ENCODE measurements around the gene STARD8.

Gene STARD8

DNA sequence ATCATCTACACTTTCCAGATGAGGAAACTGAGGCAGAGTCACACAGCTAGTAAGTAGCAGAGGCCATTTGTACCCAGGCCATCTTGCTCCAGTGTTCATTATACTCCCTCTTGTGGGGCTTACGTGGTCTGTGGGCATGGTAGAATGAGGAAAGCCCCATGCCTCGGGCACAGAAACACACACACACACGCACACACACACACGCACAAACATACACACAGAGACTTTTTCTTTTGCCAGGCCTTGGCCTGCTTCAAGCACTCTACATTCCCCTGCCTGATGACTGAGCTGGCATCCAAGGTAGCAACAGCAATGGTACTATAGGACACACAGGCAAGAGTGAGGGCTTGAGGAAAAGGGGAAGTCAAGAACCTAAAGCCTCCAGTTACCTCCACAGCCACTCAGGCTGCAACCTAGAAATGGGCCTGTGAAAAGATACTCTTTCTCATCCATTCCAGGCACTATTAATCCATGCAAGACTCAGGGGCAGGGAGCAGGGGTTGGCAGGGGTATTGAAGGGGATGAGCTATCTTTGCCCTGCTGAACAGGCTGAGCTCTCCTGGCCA is 43.6 kb downstream of the STARD8 start:
- DNase-seq (ENCODE audit: low read depth, low spot score) = no peak

DNA sequence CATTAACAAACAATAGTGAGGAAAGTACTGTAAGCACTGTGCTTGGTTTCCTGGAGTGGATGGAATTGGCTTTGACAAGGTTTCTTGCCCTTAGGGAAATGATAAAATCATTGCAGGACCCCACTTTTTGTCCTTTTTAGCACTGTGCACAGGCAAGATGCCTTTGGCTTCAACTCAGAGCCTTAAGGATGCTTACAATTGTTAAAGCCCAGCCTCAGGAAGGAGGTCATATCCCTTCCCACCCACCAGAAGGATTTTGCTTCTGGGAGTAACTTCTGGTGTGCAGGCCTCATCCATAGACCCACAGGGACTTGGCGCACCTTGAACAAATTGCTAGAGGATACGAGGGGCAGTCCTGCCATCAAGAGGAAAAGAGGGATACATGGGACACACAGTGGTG is 44.5 kb downstream of the STARD8 start:
- no peak for DNase-seq (ENCODE audit: low read depth, low spot score)

DNA sequence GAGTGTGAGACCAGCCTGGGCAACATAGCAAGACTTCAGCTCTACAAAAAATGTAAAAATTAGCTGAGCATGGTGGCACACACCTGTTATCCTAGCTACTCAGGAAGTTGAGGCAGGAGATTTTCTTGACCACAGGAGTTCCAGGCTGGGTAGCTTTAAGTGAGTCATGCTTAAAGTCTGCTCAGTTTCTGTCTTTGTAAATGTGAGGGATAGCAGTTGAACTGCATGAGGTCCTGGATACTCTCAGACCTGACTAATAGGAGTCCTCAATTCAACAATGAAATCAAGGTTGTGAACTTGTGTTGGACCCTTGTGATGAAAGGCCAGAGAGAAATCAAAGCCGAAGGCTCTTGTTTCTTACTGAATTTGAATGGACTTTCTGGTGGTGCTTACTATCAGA is 45.2 kb downstream of the STARD8 start:
- DNase-seq (ENCODE audit: low read depth, low spot score) = no peak

DNA sequence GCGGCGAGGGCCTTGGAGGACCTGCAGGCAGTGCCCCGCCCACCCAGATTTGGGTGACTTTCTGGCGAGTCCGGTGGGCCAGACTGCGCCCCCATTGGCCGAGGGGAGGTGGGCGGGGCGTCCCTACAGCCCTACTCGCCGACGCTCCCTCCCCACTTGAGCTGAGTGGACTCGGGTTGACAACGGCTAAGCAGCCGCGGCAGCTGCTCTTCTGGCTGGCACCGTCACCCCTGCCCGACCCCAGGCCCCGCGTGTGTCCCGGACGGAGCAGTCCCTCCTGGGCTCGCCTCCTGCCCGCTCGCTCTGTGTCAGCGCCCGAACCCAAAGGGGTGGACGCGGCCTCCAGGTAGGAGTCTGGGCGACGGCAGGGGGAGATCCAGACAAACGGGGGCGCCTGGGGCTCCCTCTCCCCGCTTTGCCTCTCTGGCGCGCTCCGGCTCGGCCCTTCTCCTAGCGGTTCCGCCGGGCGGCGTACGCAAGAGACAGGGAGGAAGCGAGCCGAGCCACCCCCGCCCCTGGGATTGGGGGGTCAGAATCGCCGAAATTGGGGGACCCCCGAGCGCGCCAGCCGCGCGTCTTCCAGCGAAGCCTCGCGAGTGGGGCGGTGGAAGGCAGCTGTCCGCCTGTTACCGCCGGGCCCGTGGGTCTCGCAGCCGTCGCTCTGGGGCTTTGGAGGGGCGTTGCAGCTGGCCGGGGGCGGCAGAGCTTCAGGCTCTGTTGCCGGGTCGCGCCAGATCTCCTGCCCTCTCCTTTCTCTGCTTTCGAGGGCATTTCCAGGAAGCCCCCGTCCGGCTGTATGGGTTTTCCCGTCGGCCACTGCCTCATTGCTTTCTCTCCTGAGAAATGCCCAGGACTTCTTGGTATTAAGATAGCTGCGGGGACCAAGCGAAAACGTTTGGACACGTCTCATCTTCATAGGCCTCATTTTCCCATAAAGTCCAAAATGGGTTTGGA is 46.3 kb downstream of the STARD8 start:
- DNase-seq (ENCODE audit: low read depth, low spot score) = no peak

DNA sequence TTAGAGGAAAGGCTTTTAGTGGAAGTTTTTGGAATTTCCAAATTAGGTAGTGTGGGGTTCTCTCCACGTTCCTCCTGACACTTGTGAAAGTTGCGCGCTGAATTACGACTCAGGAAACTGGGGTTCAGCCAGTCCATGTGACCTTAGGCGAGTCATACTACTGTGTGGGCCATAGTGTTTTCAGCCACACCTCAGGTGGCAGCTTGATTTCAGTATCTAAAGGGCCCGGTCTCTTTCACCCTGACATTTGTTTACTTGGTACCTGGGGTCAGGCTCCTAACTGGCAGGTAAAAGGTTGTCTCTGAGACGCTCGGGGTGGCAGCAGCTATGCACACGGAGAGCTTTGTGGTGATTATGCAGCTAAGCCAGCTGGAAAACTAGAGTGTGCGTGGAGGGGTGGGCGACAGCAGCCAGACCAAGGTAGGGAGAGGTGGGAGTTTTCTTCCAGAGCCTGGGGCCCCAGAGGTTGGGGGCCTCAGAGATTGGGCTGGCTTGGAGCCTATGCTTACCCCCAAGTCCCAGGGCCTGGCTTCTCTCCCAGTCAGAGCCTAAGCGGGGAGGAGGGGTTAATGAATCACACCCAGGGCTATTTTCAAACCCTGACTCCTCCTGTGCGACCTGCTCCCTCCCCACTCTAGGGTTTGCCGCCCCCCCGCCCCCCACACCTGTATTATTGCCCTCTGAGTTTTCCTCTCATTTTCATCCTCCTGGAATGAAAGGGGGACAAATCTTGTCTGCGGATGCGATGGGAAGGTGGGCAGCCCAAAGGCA is 47.2 kb downstream of the STARD8 start:
- DNase-seq (ENCODE audit: low read depth, low spot score) = no peak

- DNase-seq (ENCODE audit: low read depth, low spot score) = no peak
These were observed 47.9 kb downstream of the STARD8 start for GRCh38 chrX:68695206-68695845.

DNA sequence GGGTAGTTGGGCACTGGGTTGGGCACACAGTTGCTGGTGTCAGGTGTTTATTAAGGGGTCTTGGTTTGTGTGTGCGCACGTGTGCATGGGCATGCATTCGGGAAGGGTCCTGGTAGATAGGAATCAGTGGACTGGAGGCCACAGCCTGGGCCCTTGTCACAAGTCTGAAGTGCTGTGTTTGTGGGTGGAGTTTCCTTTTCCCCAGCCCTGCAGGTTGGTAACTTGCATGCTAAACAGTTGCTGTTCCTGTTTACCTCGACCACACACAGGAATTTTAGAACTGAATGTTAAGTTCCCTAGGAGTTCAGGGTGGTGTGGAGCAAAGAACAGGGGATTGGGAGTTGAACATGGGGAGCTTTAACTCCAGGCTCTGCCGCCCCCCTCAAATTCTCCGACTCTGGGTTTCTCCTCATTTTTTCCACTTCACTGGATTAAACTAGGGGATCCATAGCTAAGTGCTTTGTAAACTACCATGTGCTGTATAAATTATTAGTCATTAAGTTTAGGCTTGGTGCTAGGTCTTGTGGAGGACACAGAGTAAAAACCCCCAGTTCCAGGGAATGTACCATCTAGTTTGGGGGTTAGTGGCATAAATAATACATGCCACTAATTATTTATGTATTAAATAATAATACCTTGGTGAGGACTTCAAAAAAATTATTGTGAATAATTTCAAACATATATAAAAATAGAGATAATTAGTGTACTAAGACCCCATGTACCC is 49.0 kb downstream of the STARD8 start:
- DNase-seq (ENCODE audit: low read depth, low spot score) = no peak

GRCh38 chrX:68697036-68697435 is 49.6 kb downstream of the STARD8 start:
- DNase-seq (ENCODE audit: low read depth, low spot score) = no peak

- no peak for DNase-seq (ENCODE audit: low read depth, low spot score)
These were observed 50.1 kb downstream of the STARD8 start for GRCh38 chrX:68697465-68698125.

- no peak for DNase-seq (ENCODE audit: low read depth, low spot score)
These were observed 51.5 kb downstream of the STARD8 start for GRCh38 chrX:68698942-68699341.

DNA sequence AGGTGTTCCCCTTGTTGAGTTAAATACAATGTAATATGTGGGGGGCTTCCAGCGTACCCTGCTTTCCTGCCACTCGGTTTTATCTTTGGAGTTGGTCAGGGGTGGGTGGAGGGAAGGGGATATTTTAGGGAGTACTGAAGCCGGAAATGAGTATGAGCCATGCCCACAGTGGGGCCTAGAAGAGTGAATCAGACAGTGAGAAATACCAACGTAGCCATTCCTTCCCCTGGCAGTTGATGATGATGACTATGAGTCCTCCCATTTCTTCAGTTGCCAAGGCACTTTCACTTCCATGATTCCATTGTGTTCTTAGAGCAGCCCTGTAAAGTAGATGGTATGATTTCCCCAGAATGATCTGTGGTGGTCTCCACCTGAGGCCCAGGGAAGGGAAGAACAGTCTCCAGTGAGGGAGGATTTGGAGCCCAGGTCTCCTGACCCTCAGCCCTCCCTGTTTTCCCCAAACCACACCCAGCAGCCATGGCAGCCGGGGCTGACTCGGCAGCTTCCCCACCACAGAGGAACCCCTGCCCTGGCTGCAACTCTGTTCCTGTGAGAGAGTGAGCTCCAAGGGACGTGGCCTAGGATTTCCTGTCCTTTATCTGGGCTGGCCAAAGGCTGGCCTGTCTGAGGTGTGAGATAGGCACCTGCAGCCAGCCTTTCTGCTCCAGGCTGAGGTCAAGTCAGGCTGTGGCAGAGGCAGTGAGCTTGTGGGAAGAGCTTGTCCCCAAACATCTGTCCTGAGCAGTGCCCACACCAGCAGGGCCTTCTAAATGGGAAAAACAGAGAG is 52.7 kb downstream of the STARD8 start:
- DNase-seq (ENCODE audit: low read depth, low spot score) = no peak

DNA sequence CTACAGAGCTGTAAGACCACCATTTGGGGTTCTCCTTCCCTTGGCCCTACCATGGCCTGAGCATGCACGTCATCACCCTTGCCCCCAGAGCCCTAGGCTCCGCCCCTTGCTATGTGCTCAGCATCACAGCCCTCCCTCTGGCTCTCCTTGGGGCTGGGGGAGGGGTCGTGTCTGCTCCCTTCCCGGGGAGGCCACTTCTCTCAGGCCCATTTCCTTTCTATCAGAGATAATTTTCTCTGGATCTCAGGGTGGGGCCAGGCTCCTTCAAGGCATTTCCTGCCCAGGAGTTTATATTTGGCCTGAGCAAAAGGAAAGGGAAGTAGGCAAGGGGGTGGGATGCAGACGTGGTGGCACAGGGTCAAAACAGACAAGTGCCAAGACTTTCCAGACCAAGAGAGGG is 55.9 kb downstream of the STARD8 start:
- no peak for DNase-seq (ENCODE audit: low read depth, low spot score)

- DNase-seq (ENCODE audit: low read depth, low spot score) = no peak
These were observed 56.4 kb downstream of the STARD8 start for GRCh38 chrX:68703846-68704245.

DNA sequence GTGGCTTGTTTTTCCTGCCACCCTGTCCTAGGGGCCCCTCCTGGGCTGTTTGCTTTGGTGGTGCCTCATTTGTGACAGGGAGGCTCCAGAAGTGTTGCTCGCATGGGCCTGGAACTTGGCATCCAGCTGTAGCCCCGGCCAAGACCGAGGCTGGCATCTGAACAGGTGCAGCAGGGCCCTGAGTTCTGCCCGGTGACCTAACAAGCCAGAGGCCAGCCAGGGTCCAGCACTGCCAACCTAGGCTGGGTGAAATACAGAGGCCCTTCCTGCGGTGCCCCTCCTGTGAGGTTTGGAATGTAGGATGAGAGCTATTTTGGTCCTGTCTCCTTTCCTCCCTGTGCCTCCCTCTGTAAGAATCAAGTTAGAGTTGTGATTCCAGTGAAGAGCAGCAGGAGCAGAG is 58.5 kb downstream of the STARD8 start:
- DNase-seq (ENCODE audit: low read depth, low spot score) = no peak

- no peak for DNase-seq (ENCODE audit: low read depth, low spot score)
These were observed 61.2 kb downstream of the STARD8 start for GRCh38 chrX:68708503-68709290.

DNA sequence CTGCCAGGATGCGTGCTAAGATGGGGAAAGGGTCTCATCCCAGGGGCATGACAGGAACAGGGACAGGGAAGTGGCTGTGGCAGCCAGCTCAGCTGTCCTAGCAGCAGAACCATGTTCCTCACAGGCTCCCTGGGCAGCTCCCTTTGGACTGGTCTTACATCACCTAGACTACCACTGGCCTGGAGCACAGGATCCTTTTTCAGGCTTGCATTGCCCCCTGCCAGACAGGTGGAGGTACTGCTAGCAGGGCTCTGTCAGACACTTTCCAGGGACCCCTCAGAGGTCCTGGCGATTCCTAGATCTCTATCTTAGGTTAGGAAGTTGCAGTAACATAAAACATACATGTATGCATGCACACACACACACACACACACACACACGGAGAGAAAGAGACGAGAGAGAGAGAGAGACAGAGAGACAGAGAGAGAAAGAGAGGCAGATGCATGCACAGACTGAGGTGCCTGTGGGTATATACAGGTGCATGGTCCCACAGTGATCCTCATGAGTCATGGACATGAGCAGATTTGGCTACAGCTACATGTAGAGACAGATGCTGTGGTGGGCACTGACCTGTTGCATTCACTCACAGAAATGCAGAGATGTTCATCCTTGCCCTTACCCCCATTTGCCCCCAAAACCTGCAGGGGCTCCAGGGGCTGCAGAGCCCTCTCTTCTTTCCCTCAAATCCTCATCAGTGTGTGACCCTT is 63.6 kb downstream of the STARD8 start:
- DNase-seq (ENCODE audit: low read depth, low spot score) = no peak

GRCh38 chrX:68711845-68712244 is 64.4 kb downstream of the STARD8 start:
- no peak for DNase-seq (ENCODE audit: low read depth, low spot score)

DNA sequence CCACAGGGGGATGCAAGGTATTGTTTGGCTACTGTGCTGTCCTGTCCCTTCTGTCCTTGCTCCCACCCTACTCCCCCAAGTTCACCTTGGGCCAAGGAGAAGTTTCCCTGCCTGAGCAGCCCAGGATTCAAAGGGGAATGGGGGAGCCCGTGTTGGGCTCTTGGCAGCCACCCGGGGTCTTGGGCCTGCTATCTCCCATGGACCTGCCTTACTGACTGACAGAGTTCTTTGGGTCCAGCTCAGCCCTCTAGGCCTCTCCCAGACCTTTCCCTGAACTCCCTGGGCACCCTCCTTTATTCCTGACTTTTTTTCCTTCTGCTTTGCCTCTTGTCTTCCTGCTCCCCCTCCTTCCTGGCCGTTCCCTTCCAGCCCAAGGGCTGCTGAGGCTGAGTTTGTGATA is 67.4 kb downstream of the STARD8 start:
- no peak for DNase-seq (ENCODE audit: low read depth, low spot score)

- DNase-seq (ENCODE audit: low read depth, low spot score) = no peak
These were observed 69.7 kb downstream of the STARD8 start for GRCh38 chrX:68717196-68717595.

All from brain pericyte (primary cell).